Choroid plexus epithelial cell (primary cell): ENCODE results near the gene FAM120A.

Source experiments
- DNase-seq: peaks from one replicate; pipeline ENCODE4 v3.0.0-alpha.2; 2010; ENCODE audit warnings: low read depth
- H3K4me3 ChIP-seq: 2 replicates; pipeline ENCODE4 v1.5.1; 2011; ENCODE audit warnings: low read depth, mild to moderate bottlenecking, control low read depth, low read length, moderate library complexity
- CTCF ChIP-seq: conservative IDR thresholded peaks from 2 replicates; pipeline ENCODE4 v1.5.1; 2011; ENCODE audit warnings: low read depth, mild to moderate bottlenecking, control low read depth, inconsistent platforms, low read length, moderate library complexity

Gene FAM120A

GRCh38 chr9:93447655-93448054 is 3.8 kb upstream of the FAM120A start:
- no peak overlapping the region for H3K4me3 ChIP-seq

GRCh38 chr9:93451849-93452709 is 594 bp downstream of the FAM120A start:
- no peak for TF ChIP-seq CTCF
- H3K4me3 ChIP-seq = peak overlapping the region; percentile 88
- DNase-seq = peak; percentile 48

More at GRCh38 chr9:93447655-93448054, 3.8 kb upstream of the FAM120A start:
- DNase-seq = no peak
- no peak for TF ChIP-seq CTCF

- TF ChIP-seq CTCF = no peak
- DNase-seq = no peak
- H3K4me3 ChIP-seq = peak overlapping the region; percentile 88
Measured at GRCh38 chr9:93452710-93453046, 1.2 kb downstream of the FAM120A start.

DNA sequence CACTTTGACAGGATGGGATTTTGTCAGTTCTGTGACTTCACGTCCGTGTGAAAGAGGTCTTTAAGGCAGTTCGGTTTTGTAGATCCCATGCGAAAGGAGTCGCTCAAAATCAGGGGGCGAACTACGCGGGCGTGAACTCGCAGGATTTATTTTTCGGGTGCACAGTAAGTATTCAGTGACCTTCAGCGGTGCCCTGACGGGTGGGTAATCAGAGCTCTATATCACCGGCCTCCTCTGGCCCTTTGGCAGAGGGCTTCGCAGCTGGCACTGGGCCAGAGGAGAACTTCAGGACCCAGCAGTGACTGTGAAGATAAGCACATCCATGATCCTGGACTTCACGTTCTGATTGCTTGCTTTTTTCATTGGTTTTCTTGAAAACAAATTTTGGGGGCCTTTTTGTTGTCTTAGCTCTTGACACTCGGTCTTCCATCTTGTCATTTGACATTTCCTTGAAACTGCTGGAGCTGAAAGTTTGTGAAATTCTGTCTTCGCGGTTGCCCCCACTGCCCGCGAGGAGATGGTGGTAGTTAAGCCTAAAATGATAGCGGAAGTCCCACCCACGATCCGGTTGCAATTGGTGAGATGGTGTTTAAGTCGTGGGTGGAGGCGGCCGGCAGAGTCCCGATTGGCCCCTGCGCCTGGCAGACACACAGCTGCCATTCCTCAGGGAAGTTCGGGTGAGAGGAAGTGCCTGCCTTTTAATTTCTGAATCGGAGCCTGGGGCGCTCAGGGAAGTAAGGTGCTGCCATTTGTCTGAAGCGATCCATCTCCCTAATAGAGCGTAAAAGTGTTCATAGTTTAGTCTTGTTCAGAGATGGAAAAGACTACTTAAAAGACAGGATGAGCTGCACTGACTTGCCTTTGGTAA is 1.8 kb downstream of the FAM120A start, which contains the start of gene FAM120AOS:
TSS of gene FAM120AOS (minus strand) at position 535 of the 868 bp plus-strand sequence. CDS start 872 bp downstream, outside the sequence.
- peak within 1 kb of the TSS; percentile 88 for H3K4me3 ChIP-seq
- TF ChIP-seq CTCF = no peak
- peak; percentile 96 for DNase-seq

GRCh38 chr9:93456022-93456421 is 4.5 kb downstream of the FAM120A start:
- no peak for DNase-seq
- no peak for TF ChIP-seq CTCF
- no peak overlapping the region for H3K4me3 ChIP-seq

DNA sequence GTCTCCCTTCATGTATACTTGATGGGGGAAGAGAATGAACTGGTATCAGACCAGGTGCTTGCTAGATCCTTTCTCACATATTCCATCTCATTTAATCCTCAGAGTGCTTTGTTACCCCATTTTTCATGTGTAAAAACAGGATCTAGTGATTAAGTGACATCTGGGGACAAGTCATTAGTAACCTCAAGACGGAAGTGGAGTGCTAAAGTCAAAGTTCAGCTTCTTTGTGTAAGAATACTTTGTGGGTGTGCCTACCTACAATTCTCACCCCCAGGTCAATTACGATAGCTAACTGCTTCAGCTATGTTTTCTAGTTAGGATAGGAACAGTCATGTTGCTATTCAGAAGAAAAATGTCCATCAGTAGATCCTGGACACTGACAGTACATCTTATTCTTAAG is 5.0 kb downstream of the FAM120A start:
- no peak for TF ChIP-seq CTCF
- no peak overlapping the region for H3K4me3 ChIP-seq
- no peak for DNase-seq
